Retinal pigment epithelial cell (primary cell): ENCODE results near the gene CTU1.

Experiments
- DNase-seq: peaks from one replicate; pipeline ENCODE4 v3.0.0-alpha.2; 2010; ENCODE audit warnings: low read depth
- H3K4me3 ChIP-seq: 2 replicates; pipeline ENCODE4 v1.5.1; 2011; ENCODE audit warnings: mild to moderate bottlenecking, low read length, control low read depth, moderate library complexity
- TF ChIP-seq, protein P1 (sequence below): conservative IDR thresholded peaks from 2 replicates; pipeline ENCODE4 v1.5.1; 2011; ENCODE audit warnings: low read depth, low read length, control low read depth, inconsistent platforms

Gene CTU1

DNA sequence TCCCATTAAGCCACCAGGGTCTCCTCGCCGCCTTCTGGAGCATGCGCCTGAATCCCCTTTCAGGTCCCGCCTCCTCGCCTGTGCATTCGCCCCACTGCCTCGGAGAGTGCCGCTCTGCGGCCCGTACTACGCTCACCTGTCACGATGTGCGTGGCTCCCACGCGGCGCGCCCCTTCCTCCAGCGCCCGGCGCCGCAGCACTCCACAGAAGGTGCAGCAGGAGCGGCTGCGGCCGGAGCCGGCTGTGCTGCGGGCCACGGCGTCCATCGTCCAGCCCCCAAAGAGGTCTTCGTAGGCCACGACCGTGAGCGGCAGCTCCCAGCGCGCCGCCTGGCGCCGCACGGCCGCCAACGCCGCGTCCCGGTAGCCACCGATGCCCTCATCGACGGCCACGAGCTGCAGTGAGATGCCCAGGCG lies 4.3 kb downstream of the CTU1 start:
- TF ChIP-seq, protein P1, sequence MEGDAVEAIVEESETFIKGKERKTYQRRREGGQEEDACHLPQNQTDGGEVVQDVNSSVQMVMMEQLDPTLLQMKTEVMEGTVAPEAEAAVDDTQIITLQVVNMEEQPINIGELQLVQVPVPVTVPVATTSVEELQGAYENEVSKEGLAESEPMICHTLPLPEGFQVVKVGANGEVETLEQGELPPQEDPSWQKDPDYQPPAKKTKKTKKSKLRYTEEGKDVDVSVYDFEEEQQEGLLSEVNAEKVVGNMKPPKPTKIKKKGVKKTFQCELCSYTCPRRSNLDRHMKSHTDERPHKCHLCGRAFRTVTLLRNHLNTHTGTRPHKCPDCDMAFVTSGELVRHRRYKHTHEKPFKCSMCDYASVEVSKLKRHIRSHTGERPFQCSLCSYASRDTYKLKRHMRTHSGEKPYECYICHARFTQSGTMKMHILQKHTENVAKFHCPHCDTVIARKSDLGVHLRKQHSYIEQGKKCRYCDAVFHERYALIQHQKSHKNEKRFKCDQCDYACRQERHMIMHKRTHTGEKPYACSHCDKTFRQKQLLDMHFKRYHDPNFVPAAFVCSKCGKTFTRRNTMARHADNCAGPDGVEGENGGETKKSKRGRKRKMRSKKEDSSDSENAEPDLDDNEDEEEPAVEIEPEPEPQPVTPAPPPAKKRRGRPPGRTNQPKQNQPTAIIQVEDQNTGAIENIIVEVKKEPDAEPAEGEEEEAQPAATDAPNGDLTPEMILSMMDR: no peak
- no peak for DNase-seq
- H3K4me3 ChIP-seq: no peak overlapping the region

DNA sequence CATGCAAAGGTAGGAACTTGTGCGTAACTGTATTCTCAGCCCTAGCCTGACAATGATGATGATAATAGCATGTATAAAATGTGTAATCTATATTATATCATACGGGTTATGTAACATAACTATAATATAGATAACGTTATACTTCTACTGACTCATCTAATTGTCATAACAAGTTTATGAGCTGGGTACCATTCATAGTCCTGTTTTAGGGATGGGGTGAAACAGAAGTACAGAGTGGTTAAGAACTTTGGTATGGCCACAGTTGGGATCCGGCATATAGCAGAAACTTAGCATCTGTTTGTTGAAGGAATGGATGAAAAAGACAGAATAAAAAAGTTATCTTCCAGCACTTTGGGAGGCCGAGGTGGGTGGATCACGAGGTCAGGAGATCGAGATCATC lies 5.2 kb downstream of the CTU1 start:
- DNase-seq: no peak
- no peak overlapping the region for H3K4me3 ChIP-seq
- TF ChIP-seq, protein P1: no peak

DNA sequence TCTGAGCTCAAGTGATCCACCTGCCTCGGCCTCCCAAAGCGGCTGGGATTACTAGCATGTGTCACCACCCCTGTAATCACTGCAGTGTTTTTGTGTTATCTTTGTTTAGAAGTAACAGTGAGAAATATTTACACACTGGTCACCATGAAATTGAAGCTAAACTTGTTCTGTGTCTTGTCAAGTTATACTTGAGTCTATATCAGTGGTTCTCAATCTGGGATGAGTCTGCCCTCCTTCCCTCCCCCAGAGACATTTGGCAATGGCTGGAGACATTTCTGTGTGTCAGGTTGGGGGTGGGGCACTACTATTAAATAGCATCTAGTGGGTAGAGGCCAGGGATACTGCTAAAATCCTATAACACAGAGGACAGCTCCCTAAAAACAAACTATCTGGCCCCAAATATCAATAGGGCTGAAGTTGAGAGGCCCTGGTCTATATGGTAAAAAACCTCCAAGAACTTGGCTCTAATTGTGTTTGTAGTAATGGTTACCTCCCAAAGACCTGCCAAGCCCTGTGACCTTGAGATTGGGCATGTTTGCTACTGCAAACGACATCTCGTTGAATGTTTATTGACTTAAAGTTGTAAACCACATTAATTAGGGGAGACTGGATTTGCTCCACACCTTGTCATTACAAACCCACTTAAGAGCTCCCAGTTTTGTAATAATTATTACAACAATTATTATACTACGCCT lies 6.9 kb downstream of the CTU1 start:
- no peak overlapping the region for H3K4me3 ChIP-seq
- no peak for DNase-seq
- TF ChIP-seq, protein P1: no peak

DNA sequence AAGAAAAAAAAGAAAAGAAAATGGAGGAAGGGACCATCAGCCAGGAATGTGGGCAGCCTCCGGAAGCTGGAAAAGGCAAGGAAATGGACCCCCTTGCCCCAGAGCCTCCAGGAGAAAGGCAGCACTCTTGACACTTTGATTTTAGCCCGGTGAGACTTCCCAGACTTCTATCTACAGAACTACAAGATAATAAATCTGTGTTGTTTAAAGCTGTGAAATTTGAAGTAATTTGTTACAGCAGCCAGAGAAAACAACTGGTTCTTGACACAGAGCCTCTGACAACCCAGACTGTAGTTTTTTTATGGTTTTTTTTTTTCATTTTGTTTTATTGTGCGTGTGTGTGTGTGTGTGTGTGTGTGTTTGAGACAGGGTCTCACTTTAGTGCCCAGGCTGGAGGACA lies 7.6 kb downstream of the CTU1 start:
- no peak for DNase-seq
- no peak overlapping the region for H3K4me3 ChIP-seq
- TF ChIP-seq, protein P1: no peak

DNA sequence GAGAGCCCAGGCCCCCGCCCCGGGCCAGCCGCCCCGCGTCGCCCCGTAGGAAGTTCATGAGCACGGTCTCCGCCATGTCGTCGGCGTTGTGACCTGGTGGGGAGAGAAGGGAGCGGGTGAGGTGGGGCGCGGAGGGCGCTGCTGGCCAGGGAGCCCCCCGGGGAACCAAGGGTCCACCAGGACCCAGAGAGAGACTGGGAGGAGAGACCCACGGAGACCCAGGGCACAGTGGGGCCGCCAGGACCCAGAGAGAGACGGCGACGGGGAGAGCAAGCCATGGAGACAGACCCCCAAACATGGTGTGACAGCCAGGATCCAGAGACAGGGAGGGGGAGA lies 9.2 kb downstream of the CTU1 start:
- TF ChIP-seq, protein P1: no peak
- peak overlapping the region; percentile 22 for H3K4me3 ChIP-seq
- DNase-seq: no peak

DNA sequence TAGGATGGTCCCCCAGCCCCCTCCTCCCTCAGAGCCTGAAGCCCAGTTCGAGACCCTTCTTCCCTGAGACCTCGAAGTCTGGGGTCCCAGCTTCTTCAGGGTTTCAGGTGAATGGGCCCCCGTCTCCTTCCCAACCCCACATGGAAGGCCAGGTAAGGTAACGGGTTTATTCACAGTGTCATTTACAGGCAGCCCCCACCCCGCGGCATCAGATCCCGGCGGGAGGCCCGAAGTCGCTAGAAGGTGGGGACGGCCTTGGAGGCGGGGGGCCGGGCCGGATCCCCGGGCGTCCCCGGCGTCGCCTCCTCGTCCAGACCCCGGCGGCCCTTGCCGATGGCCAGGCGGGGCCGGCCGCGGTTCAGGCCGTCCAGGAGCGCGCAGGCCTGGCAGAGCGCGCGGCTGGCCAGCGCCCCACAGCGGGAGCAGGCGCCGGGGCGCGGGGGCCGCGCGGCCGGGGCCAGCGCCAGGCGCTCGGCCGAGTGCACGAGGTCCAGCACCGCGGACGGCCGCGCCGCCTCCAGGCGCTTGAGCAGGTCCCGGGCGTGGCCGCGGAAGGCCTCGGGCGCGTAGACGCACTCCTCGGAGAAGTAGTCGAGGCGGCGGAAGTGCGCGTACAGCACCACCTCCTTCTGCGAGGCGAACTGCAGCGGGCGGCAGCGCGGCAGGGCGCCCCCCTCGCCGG lies 9.7 kb downstream of the CTU1 start:
- DNase-seq: no peak
- H3K4me3 ChIP-seq: no peak overlapping the region
- TF ChIP-seq, protein P1: no peak

DNA sequence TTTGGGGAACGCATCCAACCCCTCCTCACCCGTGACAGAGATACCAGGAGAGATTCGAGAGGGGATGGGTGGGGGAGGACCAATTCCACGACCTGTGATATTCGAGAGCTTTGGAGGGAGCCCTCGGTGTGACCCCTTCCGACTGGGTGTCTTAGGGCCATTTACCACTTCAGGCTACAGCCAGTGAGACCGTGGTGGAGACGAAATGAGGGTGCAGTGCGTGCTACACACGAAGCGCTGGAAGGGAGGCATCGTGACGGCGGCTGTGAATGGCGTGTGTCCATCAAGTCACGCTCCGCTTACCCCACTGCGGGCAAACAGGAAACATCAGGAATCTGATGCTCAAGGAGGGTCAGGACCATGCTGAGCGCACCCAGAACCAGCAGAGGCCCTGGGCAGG lies 10.4 kb downstream of the CTU1 start:
- TF ChIP-seq, protein P1: no peak
- no peak for DNase-seq
- no peak overlapping the region for H3K4me3 ChIP-seq
